Adrenal gland (tissue), 5 donors: ENCODE measurements around the gene MLKL.

Experiments
- POLR2A ChIP-seq, 2 donors: fragments of 450-650 bp; IDR thresholded peaks; one replicate each; pipeline ENCODE4 v1.6.1; 2017; ENCODE audit warnings: antibody characterized with exemption in 2 of 2, mild to moderate bottlenecking in 2 of 2, moderate library complexity in 1 of 2
- TF ChIP-seq, protein P1 (sequence below), 6 experiments: fragments of 450-650 bp in 4 of 6; fragments of 200-600 bp in 2 of 6; sonication (generic) in 1 of 6; IDR thresholded peaks; 1 replicate in 5 of 6; 2 replicates in 1 of 6; pipeline versions ENCODE4 v1.5.1 to v1.8.0; 2016 to 2021; ENCODE audit warnings: antibody characterized with exemption in 6 of 6, mild to moderate bottlenecking in 2 of 6, moderate library complexity in 1 of 6
- donor health status: DM: no; HTN: no; CAD: no.

DNA sequence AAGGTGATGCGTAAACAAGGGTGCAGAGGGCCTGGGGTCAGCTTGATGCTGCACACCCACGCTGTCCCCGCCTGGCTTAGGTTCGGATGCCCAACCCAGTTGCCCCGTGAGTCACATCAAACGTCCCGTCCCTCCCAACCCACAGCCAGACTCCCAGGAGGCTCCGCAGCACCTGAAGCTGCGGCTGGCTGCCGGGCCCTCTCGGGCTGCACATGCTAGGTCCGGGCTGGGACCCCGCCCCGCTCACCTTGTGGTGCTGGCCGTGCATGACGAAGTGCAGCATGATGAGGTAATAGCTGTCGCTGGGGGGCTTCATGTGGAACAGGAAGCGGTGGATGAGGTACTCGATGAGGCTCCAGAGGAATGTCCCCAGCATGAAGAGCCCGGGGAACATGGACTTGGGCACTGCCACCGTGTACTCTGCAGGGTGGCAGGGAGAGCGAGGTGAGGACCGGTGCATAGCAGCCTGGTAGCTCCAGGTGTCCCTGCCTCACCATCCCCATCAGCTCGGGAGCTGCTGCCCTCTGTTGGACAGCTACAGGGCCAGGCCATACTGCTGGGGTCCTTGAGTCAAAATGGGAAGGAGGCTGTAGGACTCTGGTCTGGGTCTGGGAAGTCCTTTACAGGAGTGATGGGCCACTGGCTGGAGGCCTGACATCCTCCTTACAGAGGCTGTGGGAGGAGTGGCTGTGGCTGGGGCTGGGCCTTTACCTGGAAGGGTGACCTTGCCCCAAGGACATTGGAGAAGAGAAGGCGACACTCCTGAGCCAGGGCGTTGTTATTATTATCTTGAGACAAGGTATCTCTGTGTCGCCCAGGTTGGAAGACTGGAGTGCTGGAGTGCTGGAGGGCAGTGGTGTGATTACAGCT, 18.3 kb upstream of the MLKL start:
- no peak for TF ChIP-seq POLR2A (IDR thresholded peaks at IDR 0.05)
- TF ChIP-seq, protein P1, sequence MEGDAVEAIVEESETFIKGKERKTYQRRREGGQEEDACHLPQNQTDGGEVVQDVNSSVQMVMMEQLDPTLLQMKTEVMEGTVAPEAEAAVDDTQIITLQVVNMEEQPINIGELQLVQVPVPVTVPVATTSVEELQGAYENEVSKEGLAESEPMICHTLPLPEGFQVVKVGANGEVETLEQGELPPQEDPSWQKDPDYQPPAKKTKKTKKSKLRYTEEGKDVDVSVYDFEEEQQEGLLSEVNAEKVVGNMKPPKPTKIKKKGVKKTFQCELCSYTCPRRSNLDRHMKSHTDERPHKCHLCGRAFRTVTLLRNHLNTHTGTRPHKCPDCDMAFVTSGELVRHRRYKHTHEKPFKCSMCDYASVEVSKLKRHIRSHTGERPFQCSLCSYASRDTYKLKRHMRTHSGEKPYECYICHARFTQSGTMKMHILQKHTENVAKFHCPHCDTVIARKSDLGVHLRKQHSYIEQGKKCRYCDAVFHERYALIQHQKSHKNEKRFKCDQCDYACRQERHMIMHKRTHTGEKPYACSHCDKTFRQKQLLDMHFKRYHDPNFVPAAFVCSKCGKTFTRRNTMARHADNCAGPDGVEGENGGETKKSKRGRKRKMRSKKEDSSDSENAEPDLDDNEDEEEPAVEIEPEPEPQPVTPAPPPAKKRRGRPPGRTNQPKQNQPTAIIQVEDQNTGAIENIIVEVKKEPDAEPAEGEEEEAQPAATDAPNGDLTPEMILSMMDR (IDR thresholded peaks at IDR 0.05): no peak
